Left lobe of liver (tissue), 2 donors: ENCODE data around the gene FCN2. TPM values are rescaled to one million over a fixed set of nuclear protein-coding genes. Genes with fewer than 3 reads are reported as not detected.

Experiments used
- ATAC-seq: fragments of 200-7000 bp; cut with Tn5 transposase; one replicate; pipeline ENCODE4 v1.9.1; 2020; ENCODE audit warnings: mild to moderate bottlenecking, moderate library complexity
- DNase-seq: peaks from one replicate; pipeline ENCODE4 v3.0.0-alpha.2; 2020; ENCODE audit warnings: low spot score
- total RNA-seq: library from RNA; stranded (reverse); gene quantifications from one replicate; pipeline ENCODE4 v1.2.1, GENCODE V29; 2021
- donor health status: DM: no; HTN: no; CAD: no; lungs with moderate emphysema.
- donor health status: DM: no; HTN: yes; CAD: no.

The FCN2 gene
- total RNA-seq, 1 donor from 2014 or later, result 95.7 TPM

- DNase-seq, result no peak
- ATAC-seq, result peak; percentile 18
Measured at GRCh38 chr9:134928436-134929192, 48.0 kb downstream of the FCN2 start.

DNA sequence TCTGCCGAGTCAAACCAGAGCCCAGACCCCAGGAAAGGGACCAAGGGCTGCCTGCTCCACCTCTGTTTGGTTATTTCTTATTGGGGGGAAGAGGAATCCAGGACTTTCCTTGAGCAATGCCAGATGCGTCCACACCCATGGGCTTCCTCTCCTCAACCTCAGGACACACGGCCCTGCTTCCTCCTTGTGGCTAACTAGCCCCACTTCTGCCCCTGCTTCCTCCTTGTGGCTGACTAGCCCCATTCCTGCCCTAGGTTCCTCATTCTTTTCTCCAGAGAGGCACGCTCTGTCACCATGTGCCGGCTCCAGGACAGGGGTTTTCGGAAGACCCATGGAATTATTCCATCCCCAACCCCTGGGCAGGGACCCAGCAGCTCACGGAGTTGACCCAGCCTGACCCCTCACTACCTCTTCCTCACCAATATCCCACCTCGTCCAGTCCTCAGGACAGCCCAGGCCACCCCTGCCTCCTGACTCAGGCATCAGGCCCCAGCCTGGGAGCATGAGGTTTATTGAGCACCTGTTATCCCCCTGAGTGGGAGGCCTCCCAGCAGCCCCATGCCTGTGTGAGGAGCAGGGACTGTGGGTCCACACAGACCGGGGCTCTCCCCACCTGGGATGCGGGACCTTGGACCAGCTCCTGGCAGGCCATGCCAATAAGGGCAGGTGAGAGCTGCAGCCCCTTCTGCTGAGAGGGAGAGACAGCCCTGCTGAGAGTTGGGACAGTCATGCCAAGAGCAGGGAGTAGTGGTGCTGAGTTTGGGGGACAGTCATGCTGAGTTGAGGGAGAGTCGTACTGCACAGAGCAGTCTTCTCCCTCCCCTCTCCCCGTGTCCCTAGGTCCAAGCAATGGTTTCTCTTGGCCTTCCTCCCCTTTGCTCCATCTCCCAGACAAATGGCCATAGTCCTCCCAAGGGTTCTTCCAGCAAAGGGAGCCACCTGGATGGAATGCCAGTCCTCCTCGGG, 48.9 kb downstream of the FCN2 start:
- no peak for DNase-seq

DNA sequence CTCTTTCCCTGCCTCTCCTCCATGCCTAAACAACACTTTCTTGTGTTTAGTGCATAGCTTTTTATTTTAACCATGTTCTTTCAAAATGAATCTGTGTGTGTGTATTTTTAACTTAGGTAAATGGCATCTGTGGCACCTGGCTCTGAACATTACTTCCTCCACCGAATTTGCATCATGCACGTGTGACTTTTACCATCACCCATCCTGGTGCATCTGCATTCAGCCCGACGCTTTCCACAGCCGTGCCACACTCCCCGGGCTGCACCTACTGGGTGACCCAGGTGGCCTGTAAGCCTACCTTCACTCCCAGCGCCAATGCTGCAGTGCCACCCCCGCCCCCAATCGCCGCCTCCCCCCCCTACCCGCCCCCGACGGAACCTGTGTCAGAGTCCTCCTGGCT, 49.8 kb downstream of the FCN2 start:
- ATAC-seq (no peak), DNase-seq (no peak)

More for the DNA sequence above, 48.9 kb downstream of the FCN2 start:
- peak; percentile 67 for ATAC-seq

DNA sequence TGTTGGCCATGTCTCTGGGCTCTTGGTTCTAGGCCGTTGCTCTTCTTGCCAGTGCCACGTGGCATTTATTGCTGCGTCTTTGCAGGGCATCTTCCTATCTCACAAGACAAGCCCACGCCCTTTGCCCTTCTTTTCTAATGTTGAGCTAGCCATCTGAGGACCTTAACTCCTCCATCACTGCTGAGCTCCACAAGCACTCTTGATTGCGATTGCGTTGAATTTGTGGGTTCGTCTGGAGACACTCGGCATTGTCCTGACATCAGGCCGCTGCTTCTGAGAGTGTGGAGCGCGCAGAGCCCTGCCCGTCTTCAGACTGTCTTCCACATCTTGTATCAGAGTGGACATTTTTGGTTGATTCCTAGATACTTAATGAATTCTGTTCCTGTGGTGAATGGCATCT, 51.6 kb downstream of the FCN2 start:
- ATAC-seq (no peak), DNase-seq (no peak)

GRCh38 chr9:134932606-134933005, 52.0 kb downstream of the FCN2 start:
- ATAC-seq, result no peak
- no peak for DNase-seq

- DNase-seq (no peak), ATAC-seq (no peak)
Measured at GRCh38 chr9:134933076-134933659, 52.6 kb downstream of the FCN2 start.

GRCh38 chr9:134935056-134935640, 54.5 kb downstream of the FCN2 start:
- DNase-seq (no peak), ATAC-seq (no peak)

DNA sequence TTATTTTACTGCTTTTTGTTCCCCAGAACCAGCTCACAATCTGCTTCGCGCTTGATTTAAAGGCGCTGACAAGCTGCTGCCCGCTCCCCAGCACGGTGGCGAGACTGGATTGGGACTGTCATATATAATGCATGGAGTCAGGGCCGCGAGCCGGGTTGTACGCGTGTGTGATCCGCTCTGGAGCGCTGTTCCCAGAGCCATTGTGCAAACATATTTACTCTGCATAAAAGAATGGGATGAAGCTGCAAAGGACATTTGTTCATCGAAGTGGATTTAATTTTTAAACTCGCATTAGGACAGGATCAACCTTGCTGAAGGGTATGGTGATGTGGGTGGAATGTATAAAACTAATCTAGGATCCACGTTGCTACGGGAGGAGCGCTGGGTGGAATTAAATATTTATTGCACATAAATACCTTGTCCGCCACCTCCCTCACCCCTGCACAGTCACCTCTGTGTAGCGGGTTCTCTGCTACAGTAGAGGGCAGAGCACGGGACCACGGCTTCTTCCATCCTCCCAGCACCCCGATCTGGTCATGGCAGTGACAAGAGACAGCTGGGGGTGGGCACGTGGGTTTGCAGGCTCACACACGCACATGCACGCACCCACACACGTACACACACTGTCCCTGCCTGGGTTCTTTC, 55.2 kb downstream of the FCN2 start:
- no peak for ATAC-seq
- no peak for DNase-seq

DNA sequence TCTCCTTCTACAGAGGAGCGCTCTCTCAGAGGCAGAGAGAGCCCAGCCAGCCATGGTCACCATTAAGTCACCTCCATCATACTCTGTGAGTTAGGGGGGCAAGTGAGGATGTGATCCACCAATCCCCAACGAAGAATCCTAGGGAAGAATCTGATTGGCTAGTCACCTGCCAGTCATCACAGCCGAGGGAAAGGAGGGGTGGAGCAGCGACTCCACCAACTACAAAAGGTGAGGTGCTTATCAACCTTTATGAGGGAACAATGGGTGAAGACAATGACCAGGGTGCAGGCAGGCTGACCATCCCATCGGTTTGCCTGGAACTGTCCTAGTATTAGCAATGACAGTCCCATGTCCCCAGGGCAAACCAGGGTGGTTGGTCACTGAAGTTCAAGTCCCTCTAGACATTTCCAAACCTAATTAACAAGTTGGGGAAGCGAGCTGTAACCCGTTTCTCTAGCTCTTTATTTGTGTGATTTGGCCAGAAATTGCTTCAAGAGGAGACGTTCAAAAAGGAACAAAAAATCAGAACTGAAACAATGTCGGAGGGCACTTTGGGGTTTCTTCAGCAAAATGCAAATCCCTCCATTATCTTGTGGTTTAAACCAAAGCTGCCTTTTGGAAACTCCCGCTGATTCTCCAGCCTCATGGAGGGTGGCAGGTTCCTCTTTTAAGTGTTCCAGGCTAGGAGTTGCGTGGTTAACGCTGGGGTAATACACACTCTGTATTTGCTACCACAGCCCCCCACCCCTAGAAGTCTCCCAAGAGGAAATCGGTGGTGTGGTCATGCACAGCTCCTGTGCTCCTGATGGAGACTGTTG, 55.9 kb downstream of the FCN2 start:
- DNase-seq, result no peak
- peak; percentile 31 for ATAC-seq

Other genes starting within 250 kb of the FCN2 start
- gene COL5A1, start 239.0 kb upstream of the FCN2 start, total RNA-seq, result 2.8 TPM
- 0.93 TPM for gene FCN1, start 37.1 kb downstream of the FCN2 start, total RNA-seq
- gene OLFM1, start 206.9 kb downstream of the FCN2 start, total RNA-seq, result 1.8 TPM